Superior temporal gyrus (tissue), 1 donor: ENCODE measurements around the gene TMEM131L.
"Not testable (repeated sequence)": the region's sequence is repeated elsewhere in the genome, so short reads cannot be mapped to it uniquely, and the experiment has no call there.

Experiments used
- DNase-seq: peaks from one replicate; pipeline ENCODE4 v3.0.0-alpha.2; 2016; ENCODE audit errors: extremely low spot score

TMEM131L gene

GRCh38 chr4:153466081-153466948 is at the start of gene TMEM131L:
Gene TMEM131L (plus strand): TSS chr4:153466360. CDS start chr4:153466398, 38 bp downstream.
- peak; percentile 72 for DNase-seq

DNA sequence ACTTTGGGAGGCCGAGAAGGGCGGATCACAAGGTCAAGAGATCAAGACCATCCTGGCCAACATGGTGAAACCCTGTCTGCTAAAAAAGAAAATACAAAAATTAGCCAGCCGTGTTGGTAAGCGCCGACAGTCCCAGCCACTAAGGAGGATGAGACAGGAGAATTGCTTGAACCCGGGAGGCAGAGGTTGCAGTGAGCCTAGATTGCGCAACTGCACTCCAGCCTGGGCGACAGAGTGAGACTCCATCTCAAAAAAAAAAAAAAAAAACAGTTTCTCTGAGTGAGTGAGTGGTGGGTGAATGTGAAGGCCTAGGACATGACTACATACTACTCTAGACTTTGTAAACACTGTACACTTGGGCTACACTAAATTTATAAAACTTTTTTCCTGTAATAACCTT is 49.7 kb upstream of the TMEM131L start:
- not testable (repeated sequence) for DNase-seq

DNA sequence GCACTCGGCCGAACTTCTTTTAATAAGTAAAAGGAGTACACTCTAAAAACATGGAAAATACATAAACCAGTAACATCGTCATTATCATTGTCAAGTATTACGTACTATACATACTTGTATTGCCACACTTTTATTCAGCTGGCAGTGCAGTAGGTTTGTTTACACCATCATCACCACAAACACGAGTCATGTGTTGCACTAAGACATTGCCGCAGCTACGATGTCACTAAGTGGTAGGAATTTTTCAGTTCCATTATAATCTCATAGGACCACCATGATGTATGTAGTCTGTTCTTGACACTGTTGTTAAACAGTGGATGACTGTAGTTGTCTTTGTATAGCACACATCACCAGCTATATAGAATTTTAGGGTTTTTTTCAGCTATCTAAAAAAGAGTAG is 48.0 kb upstream of the TMEM131L start:
- DNase-seq: no peak

DNA sequence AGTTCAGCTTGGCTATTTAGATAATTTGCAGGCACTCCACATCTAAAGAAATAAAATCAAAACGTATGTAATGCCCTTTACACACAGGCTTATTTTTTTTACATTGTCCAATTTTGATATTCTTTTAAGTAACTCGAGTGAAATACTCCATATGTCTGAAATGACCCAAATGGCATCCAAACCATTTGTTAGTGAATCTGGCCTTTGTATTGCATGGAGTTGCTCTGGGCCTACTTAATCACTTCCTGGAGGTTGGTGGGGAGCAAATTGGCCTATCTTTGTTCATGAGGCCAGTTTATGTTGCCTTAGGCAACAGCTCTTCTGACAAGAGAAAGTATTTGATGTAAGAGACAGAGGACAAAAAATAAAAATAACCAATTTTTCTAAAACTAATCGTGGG is 47.6 kb upstream of the TMEM131L start:
- DNase-seq: no peak

DNA sequence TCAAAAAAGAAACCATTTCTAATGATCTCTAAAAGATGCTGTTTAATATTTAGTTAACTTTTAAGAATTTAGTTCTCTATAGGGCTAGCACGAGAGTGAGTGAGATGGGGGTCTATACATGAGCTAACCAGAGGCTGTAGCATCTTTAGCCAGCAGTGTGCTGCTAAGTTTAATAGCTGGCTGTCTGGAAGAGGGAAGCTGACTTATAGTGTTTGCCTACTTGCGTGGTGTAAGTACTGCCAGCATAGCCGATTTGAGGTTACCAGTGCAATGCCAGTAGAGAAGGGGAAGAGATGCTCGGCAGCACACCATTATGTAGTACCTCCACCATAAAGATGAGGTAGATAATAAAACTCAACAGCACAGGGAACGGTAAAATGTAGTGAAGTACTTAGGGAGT is 47.1 kb upstream of the TMEM131L start:
- DNase-seq: no peak

GRCh38 chr4:153419673-153420278 is 46.4 kb upstream of the TMEM131L start:
- DNase-seq: no peak

GRCh38 chr4:153420361-153420760 is 45.8 kb upstream of the TMEM131L start:
- no peak for DNase-seq

DNA sequence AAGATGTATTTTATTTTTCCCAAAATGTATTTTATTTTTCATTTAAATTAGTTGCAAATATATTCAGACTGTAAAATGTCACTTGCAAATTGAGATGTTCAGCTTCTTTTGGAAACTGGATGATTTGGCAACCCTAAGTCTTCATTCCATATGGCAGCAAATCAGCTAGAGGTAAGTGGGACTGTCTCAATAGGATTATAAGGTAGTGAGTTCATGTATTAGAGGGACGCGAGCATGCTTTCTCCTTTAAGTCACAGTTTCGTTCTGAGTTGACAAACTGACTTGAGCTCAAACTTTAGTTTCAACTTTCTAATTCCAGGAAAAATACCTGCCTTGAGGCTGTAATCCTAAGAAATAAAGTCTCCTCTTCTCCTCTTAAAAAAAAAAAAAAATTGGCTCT is 44.2 kb upstream of the TMEM131L start:
- no peak for DNase-seq

GRCh38 chr4:153426207-153426885 is 39.8 kb upstream of the TMEM131L start:
- no peak for DNase-seq

DNA sequence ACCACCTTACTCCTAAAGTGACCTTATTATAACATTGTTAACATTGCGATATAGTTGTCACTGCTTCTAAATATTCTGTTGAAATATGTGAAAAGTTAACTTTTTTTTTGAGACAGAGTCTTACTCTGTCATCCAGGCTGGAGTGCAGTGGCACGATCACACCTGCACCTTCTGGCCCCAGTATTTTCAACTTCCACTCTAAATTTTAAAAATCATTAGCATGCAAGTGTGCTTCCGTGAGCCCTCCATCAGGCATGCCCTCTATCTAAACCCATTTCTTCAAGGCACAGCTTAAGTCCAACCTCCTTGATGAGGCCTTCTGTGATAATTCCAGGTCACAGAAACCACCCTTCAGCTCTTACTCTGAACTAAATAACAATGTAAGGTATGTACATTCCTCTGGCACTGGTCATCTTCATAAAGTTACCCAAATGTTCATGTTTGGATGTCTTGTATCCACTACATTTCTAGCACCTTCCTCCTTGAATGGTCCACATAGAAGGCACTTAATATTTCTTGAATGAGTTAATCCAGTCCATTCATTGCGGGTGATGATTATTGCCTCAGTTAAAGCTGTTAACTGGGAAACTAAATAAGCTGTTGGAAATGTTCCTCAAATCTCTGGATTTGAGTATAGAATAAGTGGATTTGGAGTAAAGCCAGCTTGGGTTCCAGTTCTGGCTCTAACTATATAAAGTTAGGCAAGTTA is 38.6 kb upstream of the TMEM131L start:
- DNase-seq: no peak

GRCh38 chr4:153428941-153429475 is 37.2 kb upstream of the TMEM131L start:
- DNase-seq: peak; percentile 48

DNA sequence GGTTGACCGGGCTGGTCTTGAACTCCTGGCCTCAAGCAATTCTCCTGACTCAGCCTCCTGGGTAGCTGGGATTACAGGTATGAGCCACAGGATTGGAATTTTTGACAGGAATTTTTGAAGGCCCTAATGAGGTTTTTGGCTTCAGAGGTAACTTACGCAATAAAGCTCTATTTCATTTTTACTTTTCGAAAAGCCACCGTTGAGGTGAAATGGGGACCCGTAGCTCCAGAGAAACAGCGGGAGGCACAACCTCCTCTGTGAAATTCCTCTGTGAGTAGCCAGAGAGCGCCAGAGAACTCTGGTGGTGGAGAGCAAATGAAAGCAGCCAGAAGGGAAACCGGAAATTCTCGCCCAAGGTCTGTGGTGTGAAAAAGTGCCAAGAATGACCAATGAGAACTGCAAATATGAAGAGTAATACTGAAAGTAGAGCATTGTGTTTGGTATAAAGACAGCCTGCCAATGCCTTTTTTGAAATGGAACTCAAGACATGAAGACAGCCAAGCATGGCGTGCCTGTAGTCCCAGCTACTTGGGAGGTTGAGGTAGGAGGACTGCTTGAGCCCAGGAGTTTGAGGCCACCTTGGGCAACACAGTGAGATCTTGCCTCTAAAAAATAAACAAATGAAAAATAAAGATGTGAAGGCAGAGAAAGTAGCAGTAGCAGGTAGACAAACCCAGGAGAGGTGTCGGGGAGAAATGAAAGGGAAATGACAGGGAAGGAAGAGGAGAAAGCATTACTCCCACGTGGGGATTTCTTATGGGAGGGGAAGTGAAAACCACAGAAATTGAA is 33.0 kb upstream of the TMEM131L start:
- DNase-seq: peak; percentile 44

DNA sequence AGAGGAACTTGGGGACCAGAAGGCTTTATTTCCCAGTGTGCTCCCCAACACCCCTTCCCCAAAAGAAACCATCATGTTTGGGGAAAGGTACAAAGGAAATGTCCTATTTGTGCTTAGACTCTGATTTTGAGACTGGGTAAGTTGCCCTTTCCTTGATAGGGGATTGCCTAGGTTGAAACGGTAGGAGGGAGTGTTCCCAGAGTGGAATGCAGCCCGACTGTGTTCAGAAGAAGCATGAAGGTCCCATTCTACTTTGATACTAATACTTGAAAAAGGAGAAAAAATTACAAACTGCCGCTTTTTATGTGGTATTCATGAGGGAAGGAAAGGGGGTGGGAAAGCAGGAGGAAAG is 32.4 kb upstream of the TMEM131L start:
- DNase-seq: no peak

DNA sequence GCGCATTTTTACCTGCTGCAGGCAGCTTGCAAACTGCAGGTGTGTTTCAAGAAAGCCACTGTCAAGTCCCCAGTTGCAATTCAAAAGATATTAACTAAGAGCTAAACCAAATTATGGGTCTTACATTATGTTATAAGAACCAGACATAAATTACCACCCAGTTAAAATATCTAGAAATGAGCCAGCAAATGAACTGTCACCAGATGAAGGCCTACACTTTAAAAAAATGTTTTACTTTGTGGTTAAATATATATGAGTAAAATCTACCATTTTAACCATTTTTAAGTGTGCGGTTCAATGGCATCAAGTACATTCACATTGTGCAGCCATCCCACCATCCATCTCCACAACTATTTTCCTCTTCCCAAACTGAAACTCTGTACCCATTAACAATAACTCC is 32.0 kb upstream of the TMEM131L start:
- no peak for DNase-seq

- no peak for DNase-seq
Observed at GRCh38 chr4:153438916-153439756, 27.0 kb upstream of the TMEM131L start.

GRCh38 chr4:153439831-153440230 is 26.3 kb upstream of the TMEM131L start:
- no peak for DNase-seq

DNA sequence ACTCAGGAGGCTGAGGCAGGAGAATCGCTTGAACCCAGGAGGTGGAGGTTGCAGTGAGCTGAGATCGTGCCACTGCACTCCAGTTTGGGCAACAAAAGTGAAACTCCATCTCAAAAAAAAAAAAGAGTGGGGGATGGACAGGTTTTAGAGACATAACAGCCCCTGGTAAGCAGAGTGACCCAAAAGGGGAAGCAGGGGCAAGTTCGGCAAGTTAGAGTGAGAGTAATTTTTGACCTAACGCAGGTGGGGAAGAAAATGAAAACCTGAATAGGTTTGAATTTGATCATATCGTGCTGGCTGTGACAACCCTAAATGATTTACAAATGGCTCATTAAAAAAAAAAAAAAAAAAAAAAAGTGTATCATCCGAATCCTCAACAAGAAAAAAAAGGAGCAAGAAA is 25.7 kb upstream of the TMEM131L start:
- no peak for DNase-seq

DNA sequence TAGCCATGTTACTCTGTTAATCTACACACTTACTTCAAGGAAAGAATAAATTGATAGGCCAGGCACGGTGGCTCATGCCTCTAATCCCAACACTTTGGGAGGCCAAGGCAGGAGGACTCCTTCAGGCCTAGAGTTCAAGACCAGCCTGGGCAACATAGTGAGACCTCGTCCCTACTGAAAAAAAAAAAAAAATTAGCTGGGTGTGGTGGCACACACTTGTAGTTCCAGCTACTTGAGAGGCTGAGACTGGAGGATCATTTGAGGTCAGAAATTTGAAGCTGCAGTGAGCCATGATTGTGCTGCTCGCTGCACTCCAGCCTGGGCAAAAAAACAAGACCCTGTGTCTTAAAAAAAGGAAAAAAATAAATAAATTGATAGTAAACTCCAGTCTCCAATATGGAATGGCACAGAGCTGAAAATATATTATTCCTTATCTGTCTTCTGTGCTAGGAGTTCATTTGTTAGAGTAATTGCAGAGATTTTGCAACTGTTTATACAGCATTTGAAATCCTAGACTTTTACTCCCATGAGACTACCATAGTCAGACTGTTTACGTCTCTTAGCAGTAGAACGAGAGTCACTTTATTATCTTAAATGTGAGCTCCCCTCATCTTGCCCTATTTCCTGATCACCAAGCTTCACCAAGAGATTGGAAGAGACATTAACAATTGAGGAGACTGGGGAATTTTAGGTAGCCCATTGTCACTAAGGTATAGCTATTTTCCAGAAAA is 18.8 kb upstream of the TMEM131L start:
- no peak for DNase-seq

GRCh38 chr4:153448003-153448731 is 18.0 kb upstream of the TMEM131L start:
- no peak for DNase-seq
